ENCODE measurements around the gene CLEC16A.

GRCh38 chr16:11165894-11166665 lies 221.7 kb downstream of the CLEC16A start:
- TF ChIP-seq FOXM1 (IDR thresholded peaks at IDR 0.05; ENCODE audit: borderline replicate concordance, low read depth): no peak
- no peak for TF ChIP-seq MAX (IDR thresholded peaks at IDR 0.05)
- no peak for TF ChIP-seq TCF12 (IDR thresholded peaks at IDR 0.05; ENCODE audit: low read depth)
- no peak for TF ChIP-seq CEBPB (IDR thresholded peaks at IDR 0.05)
- no peak for TF ChIP-seq TEAD4 (IDR thresholded peaks at IDR 0.05)
